Ovary (tissue), 3 donors: ENCODE results near the gene NODAL.

Experiments used
- EP300 ChIP-seq: sonication (generic); formaldehyde crosslinking; IDR thresholded peaks from one replicate; pipeline ENCODE4 v1.6.1; 2017; ENCODE audit warnings: antibody characterized with exemption
- POLR2A ChIP-seq: fragments of 450-650 bp; IDR thresholded peaks from one replicate; pipeline ENCODE4 v1.6.1; 2017; ENCODE audit warnings: antibody characterized with exemption, mild to moderate bottlenecking, moderate library complexity
- TF ChIP-seq, protein P1 (sequence below), 3 donors: fragments of 450-650 bp in 2 of 3; fragments of 200-600 bp in 1 of 3; IDR thresholded peaks; one replicate each; pipeline versions ENCODE4 v1.5.1 to v1.8.0; 2016 to 2022; ENCODE audit warnings: antibody characterized with exemption in 3 of 3, mild to moderate bottlenecking in 1 of 3
- donor health status: DM: no; HTN: no; CAD: no.

DNA sequence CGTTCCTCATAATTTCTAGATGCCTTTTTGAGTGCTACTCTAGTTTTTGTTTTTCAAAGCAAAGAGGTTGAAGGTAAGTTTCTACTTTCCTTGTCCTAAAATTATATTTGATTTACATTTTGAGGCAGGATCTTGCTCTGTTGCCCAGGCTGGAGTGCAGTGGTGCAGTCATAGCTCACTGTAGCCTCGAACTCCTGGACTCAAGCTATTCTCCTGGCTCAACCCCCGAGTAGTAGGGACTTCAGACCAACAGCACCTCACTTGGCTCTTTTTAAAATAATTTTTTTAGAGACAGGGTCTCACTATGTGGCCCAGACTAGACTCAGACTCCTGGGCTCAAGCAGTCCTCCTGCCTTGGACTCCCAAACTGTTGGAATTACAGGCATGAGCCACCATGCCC is 22.8 kb downstream of the NODAL start:
- TF ChIP-seq POLR2A (no peak), EP300 (no peak)
- TF ChIP-seq, protein P1, sequence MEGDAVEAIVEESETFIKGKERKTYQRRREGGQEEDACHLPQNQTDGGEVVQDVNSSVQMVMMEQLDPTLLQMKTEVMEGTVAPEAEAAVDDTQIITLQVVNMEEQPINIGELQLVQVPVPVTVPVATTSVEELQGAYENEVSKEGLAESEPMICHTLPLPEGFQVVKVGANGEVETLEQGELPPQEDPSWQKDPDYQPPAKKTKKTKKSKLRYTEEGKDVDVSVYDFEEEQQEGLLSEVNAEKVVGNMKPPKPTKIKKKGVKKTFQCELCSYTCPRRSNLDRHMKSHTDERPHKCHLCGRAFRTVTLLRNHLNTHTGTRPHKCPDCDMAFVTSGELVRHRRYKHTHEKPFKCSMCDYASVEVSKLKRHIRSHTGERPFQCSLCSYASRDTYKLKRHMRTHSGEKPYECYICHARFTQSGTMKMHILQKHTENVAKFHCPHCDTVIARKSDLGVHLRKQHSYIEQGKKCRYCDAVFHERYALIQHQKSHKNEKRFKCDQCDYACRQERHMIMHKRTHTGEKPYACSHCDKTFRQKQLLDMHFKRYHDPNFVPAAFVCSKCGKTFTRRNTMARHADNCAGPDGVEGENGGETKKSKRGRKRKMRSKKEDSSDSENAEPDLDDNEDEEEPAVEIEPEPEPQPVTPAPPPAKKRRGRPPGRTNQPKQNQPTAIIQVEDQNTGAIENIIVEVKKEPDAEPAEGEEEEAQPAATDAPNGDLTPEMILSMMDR (IDR thresholded peaks at IDR 0.05), result no peak
